Ishikawa (cell line): ENCODE data around the gene TEX14.

Experiments
- CEBPB ChIP-seq: IDR thresholded peaks from 2 replicates; pipeline ENCODE4 v1.6.1; 2012
- EP300 ChIP-seq: IDR thresholded peaks from 2 replicates; pipeline ENCODE4 v1.6.1; 2012; ENCODE audit warnings: borderline replicate concordance
- FOXM1 ChIP-seq: IDR thresholded peaks from 2 replicates; pipeline ENCODE4 v1.6.1; 2012; ENCODE audit warnings: low read depth, borderline replicate concordance
- RAD21 ChIP-seq: IDR thresholded peaks from 2 replicates; pipeline ENCODE4 v1.6.1; 2012; ENCODE audit warnings: low read depth
- REST ChIP-seq: IDR thresholded peaks from 2 replicates; pipeline ENCODE4 v1.6.1; 2012; ENCODE audit warnings: low read depth, mild to moderate bottlenecking

- TF ChIP-seq CEBPB = no peak
- TF ChIP-seq EP300 = no peak
- TF ChIP-seq RAD21 = no peak
- TF ChIP-seq REST = no peak
- TF ChIP-seq FOXM1 = no peak
Measured at GRCh38 chr17:58533616-58534188, 158.1 kb downstream of the TEX14 start.
